ENCODE measurements around the gene PHLDB3.
A peak's percentile ranks its signal among the peaks of the same experiment; 100 is the strongest.
"Not testable (repeated sequence)": the region's sequence is repeated elsewhere in the genome, so short reads cannot be mapped to it uniquely, and the experiment has no call there.

The PHLDB3 gene

DNA sequence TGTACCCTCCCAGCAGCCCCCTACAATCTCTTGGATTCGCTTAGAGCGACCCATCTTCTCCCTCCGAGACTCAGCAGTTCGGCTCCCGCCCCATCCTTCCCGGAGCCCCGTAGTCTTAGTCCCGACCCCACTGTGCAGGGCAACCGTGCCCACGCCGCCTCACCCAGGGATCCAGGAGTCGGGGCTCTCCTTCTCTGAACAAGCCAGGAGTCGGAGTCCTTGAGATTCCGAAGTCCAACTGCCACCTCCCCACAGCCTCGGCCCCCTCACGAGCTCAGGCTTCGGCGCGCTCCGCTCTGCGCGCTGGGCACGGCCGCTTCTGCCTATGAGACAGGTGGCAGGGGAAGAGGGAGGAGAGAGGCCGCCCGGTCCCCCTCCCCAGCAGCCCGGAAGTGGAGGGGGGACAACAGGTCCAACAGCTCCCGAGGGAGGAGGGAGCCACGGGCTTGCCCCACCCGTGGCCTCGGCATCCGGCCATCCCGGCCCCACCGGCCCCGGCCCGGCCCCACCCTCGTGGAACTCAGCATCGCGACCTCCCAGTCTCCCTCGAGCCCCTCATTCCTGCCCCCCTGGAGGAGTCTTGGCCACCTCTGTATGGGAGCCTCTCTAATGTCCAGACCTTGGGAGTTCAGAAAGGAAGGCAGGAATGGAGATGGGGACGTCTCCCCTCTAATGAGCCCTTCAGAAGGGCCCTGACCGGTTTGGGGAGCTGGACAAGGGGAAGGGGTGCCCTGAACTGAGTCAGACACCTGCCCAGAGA is at the start of gene PHLDB3:
PHLDB3 (minus strand) TSS at position 321 of the 760 bp plus-strand sequence. CDS start 628 bp downstream, outside the sequence.
- peak; percentile 27 for DNase-seq (ENCODE audit: low read depth)

GRCh38 chr19:43553656-43554055 is 49.1 kb upstream of the PHLDB3 start:
- DNase-seq (ENCODE audit: low read depth), result no peak

GRCh38 chr19:43552616-43553015 is 48.1 kb upstream of the PHLDB3 start:
- no peak for DNase-seq (ENCODE audit: low read depth)

GRCh38 chr19:43552198-43552450 is 47.6 kb upstream of the PHLDB3 start:
- DNase-seq (ENCODE audit: low read depth), result no peak

GRCh38 chr19:43551399-43552197 is 47.1 kb upstream of the PHLDB3 start:
- no peak for DNase-seq (ENCODE audit: low read depth)

GRCh38 chr19:43548706-43549105 is 44.2 kb upstream of the PHLDB3 start:
- DNase-seq (ENCODE audit: low read depth), result no peak

GRCh38 chr19:43547926-43548325 is 43.4 kb upstream of the PHLDB3 start:
- not testable (repeated sequence) for DNase-seq (ENCODE audit: low read depth)

DNA sequence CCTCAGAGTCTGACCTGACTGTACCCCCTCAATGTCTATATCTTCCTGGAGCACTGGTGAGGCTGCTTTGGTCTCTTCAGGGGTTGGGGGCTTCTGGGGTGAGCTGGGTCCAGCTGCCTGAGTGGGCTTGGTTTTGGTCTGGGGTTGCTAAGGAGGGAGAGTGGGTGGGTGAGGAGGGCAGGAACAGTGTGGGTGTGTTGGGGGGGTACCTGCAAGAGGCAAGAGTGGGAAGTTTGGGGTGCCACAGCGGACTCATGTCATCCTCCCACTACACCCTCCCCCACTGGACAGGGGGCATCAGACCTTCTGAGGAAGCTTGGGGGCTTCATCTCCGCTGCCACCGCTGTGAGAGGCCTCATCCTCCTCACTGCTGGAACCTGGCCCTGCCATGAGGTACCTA is 42.0 kb upstream of the PHLDB3 start:
- DNase-seq (ENCODE audit: low read depth), result no peak

DNA sequence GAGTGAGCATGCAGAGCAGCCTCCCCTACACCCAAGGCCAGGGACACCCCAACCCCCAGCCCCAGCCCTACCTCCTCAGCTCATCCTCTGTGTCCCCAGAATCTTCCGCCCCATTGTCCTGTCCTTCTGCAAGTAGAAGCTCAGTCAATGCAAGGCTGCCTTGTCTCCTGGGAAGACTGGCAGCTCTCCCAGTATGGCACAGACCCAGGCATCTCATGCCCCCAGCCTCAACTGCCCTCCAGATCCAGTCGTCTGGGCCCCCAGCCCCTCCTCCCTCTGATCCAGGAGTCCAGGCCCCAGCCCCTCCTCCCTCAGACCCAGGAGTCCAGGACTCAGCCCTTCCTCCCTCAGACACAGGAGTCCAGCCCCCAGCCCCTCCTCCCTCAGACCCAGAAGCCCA is 41.4 kb upstream of the PHLDB3 start:
- no peak for DNase-seq (ENCODE audit: low read depth)

DNA sequence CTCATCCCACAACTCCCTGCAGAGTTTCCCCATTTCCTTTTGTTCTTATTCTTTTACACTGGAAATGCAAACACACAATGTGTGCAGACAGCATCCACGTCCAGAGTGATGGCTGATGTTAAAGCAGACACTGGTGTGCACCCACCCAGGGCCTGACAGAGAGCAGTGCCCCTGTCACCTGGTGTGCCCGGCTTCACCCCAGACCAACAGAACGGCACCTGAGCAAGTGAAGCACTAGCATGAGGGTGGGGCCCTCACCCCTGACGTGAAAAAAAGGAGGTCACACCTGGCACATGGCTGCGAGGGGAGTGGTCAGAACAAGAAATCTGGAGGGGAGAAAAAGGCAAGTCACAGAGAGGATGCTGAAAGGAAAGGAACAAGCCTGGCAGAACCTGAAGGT is 40.7 kb upstream of the PHLDB3 start:
- DNase-seq (ENCODE audit: low read depth), result no peak

- DNase-seq (ENCODE audit: low read depth), result no peak
Observed at GRCh38 chr19:43544077-43544476, 39.5 kb upstream of the PHLDB3 start.

- DNase-seq (ENCODE audit: low read depth), result no peak
Observed at GRCh38 chr19:43541920-43542650, 37.5 kb upstream of the PHLDB3 start.

- no peak for DNase-seq (ENCODE audit: low read depth)
Observed at GRCh38 chr19:43540381-43540780, 35.8 kb upstream of the PHLDB3 start.

DNA sequence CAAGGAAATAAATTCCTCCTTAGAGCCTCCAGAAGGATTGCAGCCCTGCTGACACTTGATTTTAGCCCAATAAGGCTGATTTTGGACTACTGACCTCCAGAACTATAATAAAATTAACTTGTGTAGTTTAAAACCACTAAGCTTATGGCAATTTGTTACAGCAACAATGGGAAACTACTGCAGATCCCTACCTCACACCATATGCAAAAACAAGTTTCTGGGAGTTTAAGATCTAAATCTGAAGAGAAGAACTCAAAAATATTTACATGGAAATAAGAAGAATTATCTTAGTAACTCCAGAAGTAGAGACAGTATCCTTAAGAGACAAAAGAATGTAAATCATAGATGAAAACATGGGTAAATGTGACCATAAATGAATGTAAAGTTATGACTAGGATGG is 34.4 kb upstream of the PHLDB3 start:
- DNase-seq (ENCODE audit: low read depth), result no peak

- DNase-seq (ENCODE audit: low read depth), result peak; percentile 57
Observed at GRCh38 chr19:43534816-43535761, 30.5 kb upstream of the PHLDB3 start.

DNA sequence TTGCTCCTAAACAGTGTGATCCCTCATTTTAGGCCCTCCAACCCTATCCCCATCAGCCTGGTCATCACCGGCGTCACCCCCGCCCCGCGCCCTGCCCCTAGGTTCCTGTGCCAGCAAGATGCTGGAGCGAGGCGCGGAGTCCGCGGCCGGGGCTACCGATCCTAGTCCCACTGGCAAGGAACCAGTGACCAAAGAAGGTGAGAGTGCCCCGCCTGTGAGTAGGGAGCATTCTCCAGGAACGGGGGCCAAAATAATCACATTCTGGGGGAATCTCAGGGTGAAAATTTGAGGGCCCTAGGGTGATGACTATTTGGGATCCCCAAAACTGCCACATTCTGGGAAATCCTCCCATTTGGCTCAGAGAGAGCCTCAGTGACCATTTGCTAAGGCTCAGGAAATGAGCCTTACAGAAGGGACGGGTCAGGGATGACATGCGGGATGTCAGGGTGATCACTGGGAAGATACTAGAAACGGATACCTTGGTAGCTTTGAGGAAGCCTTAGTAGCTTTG is 29.8 kb upstream of the PHLDB3 start:
- DNase-seq (ENCODE audit: low read depth), result no peak

- peak; percentile 100 for DNase-seq (ENCODE audit: low read depth)
Observed at GRCh38 chr19:43533546-43534304, 29.2 kb upstream of the PHLDB3 start.

DNA sequence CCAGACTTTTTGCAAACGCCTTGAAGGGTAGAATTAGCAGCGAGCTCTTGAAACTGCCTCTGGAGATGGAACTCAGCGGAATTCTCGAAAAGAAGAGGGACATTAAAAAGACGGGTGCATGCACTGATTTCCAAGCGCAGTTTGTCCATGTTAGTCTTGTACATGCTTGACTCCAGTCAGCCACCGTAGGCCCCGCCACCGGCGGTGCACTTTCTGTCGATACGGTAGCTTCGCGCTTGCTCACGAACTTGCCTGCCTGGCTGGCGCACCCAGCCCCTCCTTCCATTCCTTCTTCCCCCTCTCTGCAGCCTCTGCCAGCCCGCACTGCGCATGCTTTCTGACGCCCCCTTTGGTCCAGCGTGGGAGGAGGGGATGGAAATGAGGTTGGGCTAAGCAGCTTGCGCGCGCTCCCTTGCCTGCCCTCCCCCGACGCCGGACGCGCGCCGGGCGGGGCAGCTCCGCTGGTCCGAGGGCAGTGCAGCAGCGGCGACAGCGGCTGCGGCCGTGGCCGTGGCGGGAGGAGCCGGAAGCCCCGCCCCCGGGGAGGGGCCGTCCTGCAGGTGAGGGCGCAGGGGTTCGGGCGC is 28.5 kb upstream of the PHLDB3 start, which contains the start of gene ZNF575:
ZNF575 (plus strand) TSS at position 227 of the 584 bp plus-strand sequence. CDS start 1,235 bp downstream, outside the sequence.
- DNase-seq (ENCODE audit: low read depth), result peak; percentile 93

GRCh38 chr19:43532571-43532961 is 28.0 kb upstream of the PHLDB3 start:
- DNase-seq (ENCODE audit: low read depth), result no peak
